Activated T-cell treated with anti-CD3 and anti-CD28 coated beads for 4 hours (primary cell): Measurements from ENCODE around the gene RIPPLY3.
A peak's percentile ranks its signal among the peaks of the same experiment; 100 is the strongest.
"Not testable (repeated sequence)": the region's sequence is repeated elsewhere in the genome, so short reads cannot be mapped to it uniquely, and the experiment has no call there.

Experiments
- DNase-seq: peaks from one replicate; pipeline ENCODE4 v3.0.0-alpha.2; 2020

Gene RIPPLY3

GRCh38 chr21:36981977-36982700 is 24.4 kb upstream of the RIPPLY3 start:
- no peak for DNase-seq

DNA sequence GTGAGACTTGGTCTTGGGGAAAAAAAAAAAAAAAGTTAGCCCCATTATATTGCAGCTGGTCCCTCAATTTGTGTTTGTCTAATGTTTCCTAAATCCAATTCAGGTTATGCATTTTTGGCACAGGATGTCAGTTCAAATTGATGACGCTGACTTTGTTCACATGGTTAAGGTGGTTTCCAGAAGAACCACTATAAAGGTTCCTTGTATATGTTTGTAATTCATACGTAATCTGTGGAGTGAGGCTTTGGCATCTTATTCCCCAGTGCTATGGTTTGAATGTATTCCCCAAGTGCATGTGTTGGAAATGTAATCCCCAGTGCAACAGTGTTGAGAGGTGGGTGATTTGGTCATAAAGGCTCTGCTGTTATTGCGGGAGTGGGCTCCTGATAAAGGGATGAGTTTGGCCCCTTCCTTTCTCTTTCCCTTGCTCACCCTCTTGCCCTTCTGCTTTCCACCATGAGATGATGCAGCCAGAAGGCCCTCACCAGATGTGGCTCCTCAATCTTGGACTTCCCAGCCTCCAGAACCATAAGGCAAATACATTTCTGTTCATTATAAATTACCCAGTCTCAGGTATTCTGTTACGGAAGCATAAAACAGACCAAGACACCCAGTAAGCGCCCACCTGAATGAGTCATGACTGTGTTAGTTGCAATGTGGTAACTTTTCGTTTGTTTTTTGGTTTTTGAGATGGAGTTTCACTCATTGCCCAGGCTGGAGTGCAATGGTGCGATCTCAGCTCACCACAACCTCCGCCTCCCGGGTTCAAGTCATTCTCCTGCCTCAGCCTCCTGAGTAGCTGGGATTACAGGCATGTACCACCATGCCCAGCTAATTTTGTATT is 20.5 kb upstream of the RIPPLY3 start:
- no peak for DNase-seq

DNA sequence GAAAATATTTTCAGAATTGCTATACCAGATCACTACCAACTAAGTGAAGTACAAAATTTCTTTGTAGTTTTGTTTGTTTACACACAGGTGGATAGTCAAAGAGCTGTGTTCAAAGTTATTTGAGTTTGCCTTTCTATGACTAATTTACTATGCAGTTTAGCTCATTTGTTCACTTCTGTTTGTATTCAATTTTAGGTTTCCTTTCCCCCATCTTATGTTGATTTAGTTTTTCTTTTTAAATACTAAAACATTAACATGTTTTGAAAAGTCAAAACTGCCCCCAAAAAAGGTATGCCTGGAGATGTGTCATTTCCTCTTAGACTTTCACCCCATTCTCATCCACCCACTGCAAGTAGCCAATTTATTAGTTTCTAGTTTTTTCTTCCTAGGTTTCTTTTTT is 18.7 kb upstream of the RIPPLY3 start:
- DNase-seq, result no peak

DNA sequence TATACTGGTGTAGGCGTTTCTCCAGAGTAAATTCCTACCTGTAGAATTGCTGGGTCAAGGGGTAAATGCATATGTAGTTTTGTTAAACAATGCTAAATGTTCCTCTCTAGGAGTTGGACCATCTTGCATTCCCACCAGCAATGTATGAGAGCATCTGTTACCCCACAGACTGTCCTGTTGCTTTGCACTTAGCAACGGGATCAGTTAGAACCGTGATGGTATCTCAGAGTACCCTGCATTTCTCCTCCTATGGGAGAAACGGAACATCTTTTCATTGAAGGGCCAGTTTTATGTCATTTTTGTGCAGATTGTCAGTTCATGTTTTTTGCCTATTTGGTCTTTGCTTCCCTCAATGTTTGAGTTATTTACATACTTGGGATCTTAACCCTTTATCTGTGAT is 18.0 kb upstream of the RIPPLY3 start:
- no peak for DNase-seq

- DNase-seq, result not testable (repeated sequence)
Observed at GRCh38 chr21:36989199-36989698, 17.3 kb upstream of the RIPPLY3 start.

- DNase-seq, result peak; percentile 68
Observed at GRCh38 chr21:36989699-36990507, 16.6 kb upstream of the RIPPLY3 start.

GRCh38 chr21:36990508-36991205 is 15.8 kb upstream of the RIPPLY3 start:
- no peak for DNase-seq

DNA sequence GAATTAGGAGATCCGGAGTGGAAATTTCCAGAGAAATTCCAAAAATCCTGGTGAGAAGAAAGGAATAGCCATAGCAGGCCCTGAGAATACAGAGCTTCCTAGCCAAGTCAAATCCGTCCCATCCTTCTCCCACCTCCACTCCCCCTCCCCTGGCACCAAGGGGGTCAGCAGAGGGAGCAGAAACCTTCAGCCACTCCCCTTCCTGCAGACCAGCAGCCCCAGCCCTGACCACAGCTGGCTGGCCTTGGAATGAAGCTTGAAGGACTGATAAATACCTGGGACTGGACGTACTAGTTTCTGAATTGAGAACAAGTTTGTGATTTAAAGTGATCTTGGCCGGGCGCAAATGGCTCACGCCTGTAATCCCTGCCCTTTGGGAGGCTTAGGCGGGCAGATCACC is 13.8 kb upstream of the RIPPLY3 start:
- no peak for DNase-seq

GRCh38 chr21:36994501-36995158 is 11.9 kb upstream of the RIPPLY3 start:
- no peak for DNase-seq

DNA sequence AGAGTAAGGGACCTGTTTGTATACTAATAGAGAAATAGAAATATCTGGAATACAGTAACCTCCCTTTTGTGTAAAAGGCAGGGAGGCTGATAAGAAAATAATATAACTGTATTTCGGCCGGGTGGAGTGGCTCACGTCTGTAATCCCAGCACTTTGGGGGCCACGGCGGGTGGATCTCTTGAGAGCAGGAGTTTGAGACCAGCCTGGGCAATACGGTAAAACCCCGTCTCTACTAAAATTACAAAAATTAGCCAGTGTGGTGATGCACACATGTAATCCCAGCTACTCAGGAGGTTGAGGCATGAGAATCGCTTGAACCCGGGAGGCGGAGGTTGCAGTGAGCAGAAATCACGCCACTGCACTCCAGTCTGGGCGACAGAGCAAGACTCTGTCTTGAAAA is 11.2 kb upstream of the RIPPLY3 start:
- not testable (repeated sequence) for DNase-seq

DNA sequence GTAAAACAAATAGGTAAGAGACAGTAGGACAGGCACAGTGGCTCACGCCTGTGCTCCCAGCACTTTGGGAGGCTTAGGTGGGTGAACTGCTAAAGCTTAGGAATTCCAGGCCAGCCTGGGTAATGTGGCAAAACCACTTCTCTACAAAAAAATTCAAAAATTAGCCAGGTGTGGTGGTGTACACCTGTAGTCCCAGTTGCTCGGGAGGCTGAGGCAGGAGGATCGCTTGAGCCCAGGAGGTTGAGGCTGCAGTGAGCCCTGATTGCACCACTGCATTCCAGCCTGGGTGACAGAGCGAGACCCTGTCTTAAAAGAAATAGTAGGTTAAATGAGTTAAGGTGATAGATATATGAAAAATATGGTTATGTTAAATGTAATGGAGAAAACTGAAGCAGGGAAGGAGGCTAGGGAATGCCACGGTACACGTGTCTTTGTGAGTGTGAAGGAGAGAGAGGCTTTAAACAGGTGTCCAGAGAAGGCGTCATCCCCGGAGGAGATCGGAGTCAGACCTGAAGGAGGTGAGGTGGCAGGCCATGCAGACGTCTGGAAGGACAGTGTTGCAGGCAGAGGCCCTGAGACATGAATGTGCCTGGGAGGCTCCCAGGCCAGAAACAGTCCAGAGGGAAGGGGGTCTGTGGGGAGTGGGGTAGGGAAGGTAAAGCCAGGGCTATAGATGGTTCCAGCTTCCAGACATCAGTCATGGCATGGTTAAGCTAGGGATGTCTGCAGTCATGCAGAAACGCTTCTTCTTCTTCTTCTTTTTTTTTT is 7.2 kb upstream of the RIPPLY3 start:
- no peak for DNase-seq

DNA sequence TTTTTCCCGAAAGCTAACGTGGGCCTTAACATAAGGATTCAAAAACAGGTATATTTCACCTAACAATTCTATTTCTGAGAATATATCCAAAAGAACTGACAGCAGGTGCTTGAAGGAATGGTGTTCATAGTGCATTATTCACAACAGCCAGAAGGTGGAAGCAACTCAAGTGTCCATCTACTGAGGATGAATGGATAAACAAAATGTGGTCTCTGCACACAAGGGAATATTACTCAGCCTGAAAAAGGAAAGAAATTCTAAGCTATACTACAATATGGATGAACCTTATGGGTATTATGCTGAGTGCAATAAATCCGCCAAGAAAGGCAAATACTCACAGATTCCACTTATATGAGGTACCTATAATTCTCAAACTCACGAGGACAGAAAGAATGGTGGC is 6.1 kb upstream of the RIPPLY3 start:
- DNase-seq, result no peak

- no peak for DNase-seq
Observed at GRCh38 chr21:37001441-37001840, 5.1 kb upstream of the RIPPLY3 start.

DNA sequence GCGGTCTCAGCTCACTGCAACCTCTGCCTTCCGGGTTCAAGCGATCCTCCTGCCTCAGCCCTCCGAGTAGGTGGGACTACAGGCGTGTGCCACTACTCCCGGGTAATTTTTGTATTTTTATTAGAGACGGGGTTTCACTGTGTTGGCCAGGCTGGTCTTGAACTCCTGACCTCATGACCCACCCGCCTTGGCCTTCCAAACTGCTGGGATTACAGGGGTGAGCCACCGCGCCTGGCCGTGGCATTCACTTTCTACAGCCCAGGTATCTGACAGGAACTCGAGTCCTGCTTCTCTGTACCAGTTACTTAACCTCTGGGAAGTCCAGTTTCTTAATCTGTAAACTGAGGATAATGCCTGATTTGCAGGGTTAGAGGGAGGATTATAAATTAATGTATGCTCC is 3.7 kb upstream of the RIPPLY3 start:
- DNase-seq, result not testable (repeated sequence)

DNA sequence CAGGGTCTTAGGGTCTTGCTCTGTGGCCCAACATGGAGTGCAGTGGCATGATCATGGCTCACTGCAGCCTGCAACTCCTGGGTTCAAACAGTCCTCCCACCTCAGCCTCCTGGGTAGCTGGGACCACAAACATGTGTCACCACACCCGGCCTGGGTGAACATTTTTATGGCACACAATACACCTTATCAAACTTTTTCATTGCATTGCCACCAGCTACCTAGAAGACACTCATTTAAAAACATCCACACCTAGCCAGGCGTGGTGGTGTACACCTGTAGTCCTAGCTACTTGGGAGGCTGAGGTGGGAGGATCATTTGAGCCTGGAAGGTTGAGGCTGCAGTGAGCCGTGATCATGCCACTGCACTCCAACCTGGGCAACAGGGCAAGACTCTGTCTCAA is 2.6 kb upstream of the RIPPLY3 start:
- DNase-seq, result not testable (repeated sequence)

DNA sequence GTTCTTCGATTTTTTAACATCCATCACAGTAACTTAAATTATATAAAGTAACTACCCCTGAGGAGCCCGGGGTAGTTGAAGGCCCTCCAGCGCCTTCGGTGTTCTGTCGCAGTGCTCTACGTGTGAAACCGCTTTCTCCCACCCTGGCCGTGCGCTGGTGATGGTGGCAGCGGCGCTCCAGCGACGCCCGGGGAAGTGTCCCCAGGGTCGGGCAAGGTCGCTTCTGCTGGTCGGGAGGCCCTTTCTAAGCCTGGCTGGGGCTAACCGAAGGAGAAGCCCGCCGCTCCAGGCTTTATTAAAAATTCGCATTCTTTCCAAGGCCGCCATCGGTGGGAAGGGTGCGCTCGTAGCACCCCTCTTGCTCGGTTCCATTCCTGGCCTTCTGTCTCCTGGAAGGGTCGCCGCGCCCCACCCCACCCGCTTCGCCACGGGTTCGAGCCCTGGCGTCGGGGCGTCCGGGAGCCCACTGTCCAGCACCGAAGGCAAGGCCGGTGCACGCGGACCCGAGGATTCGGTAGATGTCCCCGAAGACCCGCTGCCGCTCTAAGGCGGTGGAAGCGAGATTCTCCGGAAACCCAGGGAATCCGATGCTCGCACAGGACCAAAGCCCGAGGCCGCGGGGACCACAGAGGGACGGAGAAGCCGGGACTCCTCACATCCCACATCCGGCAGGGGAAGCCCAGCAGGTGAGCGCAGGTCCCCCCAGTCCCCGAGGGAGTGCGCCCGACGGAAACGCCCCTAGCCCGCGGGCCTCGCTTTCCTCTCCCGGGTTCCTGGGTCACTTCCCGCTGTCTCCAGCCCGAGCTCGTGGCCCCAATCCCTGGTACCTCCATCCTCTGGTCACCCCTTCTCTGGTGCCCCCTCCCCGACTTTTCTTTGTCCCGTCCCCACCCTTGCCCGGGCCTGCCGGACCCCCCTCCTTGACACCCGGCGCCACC is 685 bp upstream of the RIPPLY3 start:
- DNase-seq, result no peak

DNA sequence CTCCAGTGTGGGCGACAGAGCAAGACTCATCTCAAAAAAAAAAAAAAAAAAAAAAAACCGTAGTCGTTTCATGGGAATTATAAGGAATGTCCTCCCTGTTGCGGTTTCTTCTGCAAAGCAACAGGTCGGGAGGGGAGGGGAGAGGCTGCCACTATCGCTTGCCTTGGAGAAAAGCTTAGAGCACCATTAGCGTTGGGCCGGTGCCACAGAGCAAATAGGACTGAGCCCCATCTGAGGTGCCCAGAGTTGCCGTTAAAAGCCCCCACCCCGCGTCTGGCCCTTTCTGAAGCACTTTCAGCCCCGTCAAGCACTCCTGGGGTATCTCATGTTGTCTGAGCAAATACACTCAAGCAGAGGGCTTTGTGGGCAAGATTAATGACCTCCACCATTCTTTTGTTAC is 2.2 kb downstream of the RIPPLY3 start:
- DNase-seq, result no peak

GRCh38 chr21:37009740-37010341 is 3.3 kb downstream of the RIPPLY3 start:
- DNase-seq, result peak; percentile 70

DNA sequence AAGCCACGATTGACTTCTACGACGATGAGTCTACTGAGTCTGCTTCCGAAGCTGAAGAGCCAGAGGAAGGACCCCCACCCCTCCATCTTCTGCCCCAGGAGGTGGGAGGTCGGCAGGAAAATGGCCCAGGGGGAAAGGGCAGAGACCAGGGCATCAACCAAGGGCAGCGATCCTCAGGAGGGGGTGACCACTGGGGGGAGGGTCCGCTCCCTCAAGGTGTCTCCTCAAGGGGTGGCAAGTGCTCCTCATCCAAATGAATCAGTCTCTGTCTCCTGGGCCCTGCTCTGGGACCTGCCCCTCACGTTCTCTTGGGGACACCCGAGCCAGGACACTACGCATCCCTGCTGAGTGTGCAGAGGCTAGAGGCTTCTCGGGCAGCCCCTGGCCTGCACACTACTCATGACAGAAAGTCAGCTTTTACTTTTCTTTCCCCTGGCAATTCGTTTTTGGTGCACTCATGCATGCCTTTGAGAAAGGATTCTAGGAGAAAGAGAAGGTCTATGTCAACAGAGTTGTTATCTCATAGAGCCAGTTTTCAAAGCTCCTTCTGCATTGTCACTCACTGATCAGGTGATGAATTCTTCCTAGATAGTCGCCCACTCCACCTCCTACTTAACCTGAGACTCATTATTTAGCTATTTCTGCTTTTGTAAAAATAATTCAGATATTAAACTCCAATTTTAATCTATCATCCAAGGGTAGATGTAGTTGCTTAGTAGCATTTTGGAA is 11.6 kb downstream of the RIPPLY3 start:
- no peak for DNase-seq
